K562 (cell line): ENCODE results near the gene PRKAG2. TPM values are rescaled to one million over a fixed set of nuclear protein-coding genes. Genes with fewer than 3 reads are reported as not detected.

Experiments
- ATAC-seq: fragments of 200-7000 bp; cut with Tn5 transposase; 3 replicates; pipeline ENCODE4 v1.9.1; 2020; ENCODE audit warnings: moderate library complexity
- BruUV-seq: library from RNA; stranded (reverse); fragments of 400-500 nt; replicated peaks from 2 replicates; lab custom pipeline; 2021; lab: Mats Ljungman, UMichigan
- CTCF ChIA-PET: fragments of 300-600 bp; formaldehyde crosslinking; extraction: SDS; loops from one replicate; lab custom pipeline; 2021; ENCODE audit warnings: low intra/inter-chr PET ratio; lab: Yijun Ruan, JAX
- POLR2A ChIA-PET: fragments of 300-600, 350-650 bp; sonication (Branson Sonifier 250); formaldehyde crosslinking; extraction: SDS; loops from one replicate; lab custom pipeline; 2021; ENCODE audit warnings: antibody characterized with exemption, inconsistent platforms; lab: Yijun Ruan, JAX
- DNase-seq, 4 experiments: peaks; one replicate each; pipeline versions ENCODE4 v3.0.0 to v3.0.0-alpha.2; 2011 to 2018; ENCODE audit warnings: low spot score in 3 of 4, mixed read lengths in 3 of 4; ENCODE audit errors: extremely low read depth in 1 of 4
- FAIRE-seq: peaks from 2 replicates; lab custom pipeline; 2011; peaks lifted over from hg19 to GRCh38; lab: Jason Lieb, UNC
- H2AFZ ChIP-seq: 2 replicates; pipeline ENCODE4 v1.6.0; 2011; ENCODE audit warnings: low read depth, low read length, control low read depth, inconsistent platforms
- H3K27ac ChIP-seq: fragments of 200-600 bp; 3 replicates; pipeline ENCODE4 v1.8.0; 2011; ENCODE audit warnings: low read depth, mild to moderate bottlenecking, control low read depth, inconsistent platforms, low read length, moderate library complexity, mixed read lengths; ENCODE audit errors: extremely low read depth
- H3K27me3 ChIP-seq, 2 experiments: fragments of 300-600 bp in 1 of 2; 2 replicates in 1 of 2; 3 replicates in 1 of 2; pipeline versions ENCODE4 v1.6.0 to v1.8.0; 2011; ENCODE audit warnings: inconsistent platforms in 2 of 2, low read length in 2 of 2, mild to moderate bottlenecking in 1 of 2, mixed read lengths in 1 of 2, moderate library complexity in 1 of 2; ENCODE audit not compliant: control insufficient read depth in 2 of 2, insufficient read depth in 2 of 2
- H3K36me3 ChIP-seq: fragments of 300-600 bp; 3 replicates; pipeline ENCODE4 v1.8.0; 2011; ENCODE audit warnings: mild to moderate bottlenecking, low read length, inconsistent platforms; ENCODE audit not compliant: control insufficient read depth, insufficient read depth
- H3K4me1 ChIP-seq, 2 experiments: fragments of 200-600 bp in 1 of 2; replicated peaks in 1 of 2; 2 replicates in 1 of 2; 3 replicates in 1 of 2; pipeline versions ENCODE4 v1.5.1 to v1.8.0; 2011; ENCODE audit warnings: inconsistent platforms in 2 of 2, low read length in 2 of 2, mild to moderate bottlenecking in 1 of 2, mixed read lengths in 1 of 2, moderate library complexity in 1 of 2; ENCODE audit not compliant: control insufficient read depth in 2 of 2, insufficient read depth in 2 of 2
- H3K4me2 ChIP-seq: 2 replicates; pipeline ENCODE4 v1.6.1; 2011; ENCODE audit warnings: low read length, control low read depth, inconsistent platforms, mixed read lengths; ENCODE audit not compliant: insufficient read depth
- H3K4me3 ChIP-seq: fragments of 200-600 bp; sonication (generic), shearing (Covaris generic); 2 replicates; pipeline ENCODE4 v1.5.1; 2016; ENCODE audit warnings: control low read depth, inconsistent platforms
- H3K79me2 ChIP-seq: fragments of 200-600 bp; 3 replicates; pipeline ENCODE4 v1.8.0; 2011; ENCODE audit warnings: low read length, inconsistent platforms; ENCODE audit not compliant: control insufficient read depth, insufficient read depth
- H3K9ac ChIP-seq, 2 experiments: 2 replicates each; pipeline versions ENCODE4 v1.6.0 to v1.6.1; 2011; ENCODE audit warnings: low read depth in 2 of 2, low read length in 2 of 2, control low read depth in 1 of 2, inconsistent platforms in 1 of 2, mild to moderate bottlenecking in 1 of 2, mixed read lengths in 1 of 2; ENCODE audit not compliant: insufficient read depth in 1 of 2
- H3K9me1 ChIP-seq: one replicate; pipeline ENCODE4 v1.6.0; 2011; ENCODE audit warnings: inconsistent platforms, mild to moderate bottlenecking, low read length, moderate library complexity; ENCODE audit not compliant: control insufficient read depth, insufficient read depth
- H3K9me3 ChIP-seq: replicated peaks from 2 replicates; pipeline ENCODE4 v1.5.1; 2011; ENCODE audit warnings: low read depth, low read length, inconsistent platforms; ENCODE audit not compliant: control insufficient read depth, insufficient read depth
- H4K20me1 ChIP-seq: replicated peaks from 2 replicates; pipeline ENCODE4 v1.6.1; 2011; ENCODE audit warnings: low read length, inconsistent platforms, mixed read lengths; ENCODE audit not compliant: control insufficient read depth, insufficient read depth
- LARP7 ChIP-seq: fragments of 450-650 bp; IDR thresholded peaks from 2 replicates; pipeline ENCODE4 v1.6.1; 2016
- TAF9B ChIP-seq: fragments of 450-650 bp; IDR thresholded peaks from 2 replicates; pipeline ENCODE4 v1.6.1; 2018; ENCODE audit warnings: mild to moderate bottlenecking; ENCODE audit not compliant: partially characterized antibody
- USF1 ChIP-seq: sonication (generic); formaldehyde crosslinking; IDR thresholded peaks from 2 replicates; pipeline ENCODE4 v1.9.0; 2022; ENCODE audit warnings: mild to moderate bottlenecking, missing genetic modification reagents
- USF2 ChIP-seq: sonication (generic); formaldehyde crosslinking; IDR thresholded peaks from 2 replicates; pipeline ENCODE4 v1.5.0; 2020; ENCODE audit warnings: missing genetic modification reagents
- ZHX1 ChIP-seq: fragments of 150-350 bp; conservative IDR thresholded peaks from 2 replicates; pipeline ENCODE4 v1.6.1; 2014; ENCODE audit warnings: low read length
- ZNF212 ChIP-seq: fragments of 450-650 bp; formaldehyde crosslinking; IDR thresholded peaks from 2 replicates; pipeline ENCODE4 v1.4.0; 2020; ENCODE audit warnings: mild to moderate bottlenecking
- WGBS: fragments of 100-300 bp; shearing (Covaris generic); methylation state at CpG from one replicate; pipeline ENCODE4 v1.1.6; 2016; ENCODE audit warnings: low coverage, mixed read lengths; ENCODE audit not compliant: insufficient coverage; ENCODE audit errors: missing lambda C conversion rate; 5-methylcytosine and 5-hydroxymethylcytosine counted together
- in situ Hi-C: fragments of 300-500 bp; cut with MboI; formaldehyde crosslinking; loops from 4 replicates; pipeline ENCODE4 v1.15.0; 2018; ENCODE audit warnings: inconsistent platforms, mixed read lengths
- intact Hi-C: fragments of 100-400 bp; cut with micrococcal nuclease; formaldehyde crosslinking; loops from 2 replicates; pipeline ENCODE4 v1.14.2; 2022
- polyA plus RNA-seq, 8 experiments: library from polyadenylated mRNA; depleted of rRNA in 4 of 8; stranded (reverse) in 5 of 8; unstranded in 3 of 8; fragments of >200 nt; fragmentation: Nextera tagmentation in 2 of 8; fragmentation: Illumina TruSeq in 1 of 8; extraction: Ambion mirVana in 2 of 8; extraction: Trizol in 1 of 8; gene quantifications; 2 replicates each; pipeline versions ENCODE4 v1.2.1 to v1.2.3, GENCODE V29; 2011 to 2014; ENCODE audit warnings: inconsistent platforms in 1 of 8, missing spikeins in 1 of 8
- total RNA-seq, 7 experiments: library from RNA; depleted of rRNA in 6 of 7; stranded (reverse); fragments of >200 nt in 6 of 7; fragmentation: Illumina TruSeq in 2 of 7; extraction: Trizol in 2 of 7; gene quantifications; 2 replicates each; pipeline versions ENCODE4 v1.2.1 to v1.2.3, GENCODE V29; 2011 to 2021; ENCODE audit warnings: low replicate concordance in 1 of 7
- TF ChIP-seq, protein P1 (sequence below): IDR thresholded peaks from 2 replicates; pipeline ENCODE4 v1.6.1; 2011; ENCODE audit not compliant: insufficient read length; ENCODE audit errors: extremely low read depth

PRKAG2 gene
- total and polyA plus RNA-seq, 9 of the 15 experiments (the other 6 are each of a cell fraction or from before 2014, with no cell fraction given): 0.99 to 5.6 (median 3.3) TPM

DNA sequence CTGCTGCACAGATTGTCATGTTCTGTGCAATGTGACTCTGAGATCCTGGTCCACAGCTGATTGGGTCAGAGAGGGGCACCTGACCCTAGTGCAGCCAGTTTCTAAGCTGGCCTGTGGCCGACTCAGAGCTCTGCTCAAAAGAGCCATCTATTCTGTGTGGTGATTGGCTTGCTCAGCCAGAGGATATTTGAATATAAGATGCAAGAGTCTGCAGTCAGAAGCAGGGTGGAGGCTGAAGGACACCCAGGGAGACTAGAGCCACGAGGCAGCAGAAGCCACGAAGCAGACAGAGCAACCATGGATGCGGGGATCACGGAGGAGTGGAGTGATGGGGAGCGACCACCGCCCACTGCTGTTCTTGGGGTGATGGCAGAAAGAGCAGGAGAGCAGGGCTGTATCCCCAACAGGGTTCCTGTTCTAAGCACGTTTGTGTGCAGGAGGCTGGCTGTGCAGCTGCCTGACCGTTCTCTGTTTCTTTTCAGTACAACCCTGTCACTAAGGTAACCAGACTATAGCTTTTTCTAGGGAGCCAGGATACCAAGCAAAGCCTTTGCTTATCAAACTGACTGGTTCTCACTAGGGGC lies 337.7 kb downstream of the PRKAG2 start:
- peak; percentile 55 for TF ChIP-seq USF2 (CRISPR knock-in tag)
- no peak for TF ChIP-seq ZHX1
- TF ChIP-seq TAF9B: no peak
- TF ChIP-seq LARP7: no peak
- TF ChIP-seq, protein P1, sequence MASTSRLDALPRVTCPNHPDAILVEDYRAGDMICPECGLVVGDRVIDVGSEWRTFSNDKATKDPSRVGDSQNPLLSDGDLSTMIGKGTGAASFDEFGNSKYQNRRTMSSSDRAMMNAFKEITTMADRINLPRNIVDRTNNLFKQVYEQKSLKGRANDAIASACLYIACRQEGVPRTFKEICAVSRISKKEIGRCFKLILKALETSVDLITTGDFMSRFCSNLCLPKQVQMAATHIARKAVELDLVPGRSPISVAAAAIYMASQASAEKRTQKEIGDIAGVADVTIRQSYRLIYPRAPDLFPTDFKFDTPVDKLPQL: no peak
- TF ChIP-seq ZNF212 (CRISPR knock-in tag): no peak
- 0 out of 2 replicates have a peak, but pooled peaks have one; percentile 16 for TF ChIP-seq USF1 (CRISPR knock-in tag)
- no peak for DNase-seq
- BruUV-seq: no TSS peak
- Histone ChIP-seq H3K4me2 (no peak overlapping the region), H3K9ac (no peak overlapping the region), H3K27ac (no peak overlapping the region), H3K9me3 (no peaks in the 10 kb centered on the region), H3K79me2 (no peaks in the 10 kb centered on the region), H3K4me1 (no peaks in the 10 kb centered on the region), H3K4me3 (no peak overlapping the region), H3K9me1 (no peaks in the 10 kb centered on the region), H3K36me3 (no peaks in the 10 kb centered on the region), H2AFZ (no peak overlapping the region), H4K20me1 (no peaks in the 10 kb centered on the region), H3K27me3 (peaks cover 59 to 60% of the 10 kb centered on the region in 2 experiments)
- intact Hi-C loops: no loop called here
- ATAC-seq: peak; percentile 73
- in situ Hi-C loops: no loop called here
- CTCF ChIA-PET: no interaction called here
- FAIRE-seq: no peak
- WGBS: 1% methylated on average over 9 of the region's 9 CpGs
- POLR2A ChIA-PET: interaction anchor here (0.6 to 1.9 kb wide), 11 partner anchors 13 to 60 kb away, joined by 3 to 13 read pairs (median 4); partner anchors contain the start of gene RHEB
